Skin epidermis (tissue), 12 donors: Measurements from ENCODE around the gene AQP3.
A peak's percentile ranks its signal among the peaks of the same experiment; 100 is the strongest.
"Not testable (repeated sequence)": the region's sequence is repeated elsewhere in the genome, so short reads cannot be mapped to it uniquely, and the experiment has no call there.

Experiments
- H3K27ac ChIP-seq, 21 experiments: fragments of 200-600 bp; sonication (generic) in 11 of 21; one replicate each; pipeline ENCODE4 v1.5.0; 2020; ENCODE audit warnings: mild to moderate bottlenecking in 3 of 21, inconsistent platforms in 2 of 21, moderate library complexity in 2 of 21
- H3K4me3 ChIP-seq, 7 experiments: fragments of 200-600 bp; sonication (generic) in 2 of 7; one replicate each; pipeline ENCODE4 v1.5.0; 2020; ENCODE audit warnings: inconsistent platforms in 2 of 7, mild to moderate bottlenecking in 2 of 7, moderate library complexity in 1 of 7

The AQP3 gene

DNA sequence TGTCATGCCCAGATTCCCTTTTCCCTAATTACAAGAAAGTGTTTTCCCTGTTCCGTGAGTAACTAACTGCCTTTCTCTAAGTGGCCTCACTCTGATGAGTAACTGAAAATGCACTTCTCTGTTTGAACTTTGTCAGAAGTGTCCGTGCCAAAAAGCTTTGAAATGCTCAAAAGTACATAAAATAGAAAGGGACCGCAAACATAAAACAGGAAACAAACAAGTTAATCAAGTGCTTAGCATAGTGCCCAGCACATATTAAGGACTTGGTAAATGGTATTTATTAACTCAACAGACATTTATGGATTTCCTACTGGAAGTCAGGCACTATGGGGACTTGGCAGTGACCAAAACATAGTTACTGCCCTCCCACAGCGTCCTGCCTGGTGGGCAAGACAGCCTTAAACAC, 22.3 kb downstream of the AQP3 start:
- Histone ChIP-seq H3K4me3 (no peak overlapping the region), H3K27ac (no peak overlapping the region)

DNA sequence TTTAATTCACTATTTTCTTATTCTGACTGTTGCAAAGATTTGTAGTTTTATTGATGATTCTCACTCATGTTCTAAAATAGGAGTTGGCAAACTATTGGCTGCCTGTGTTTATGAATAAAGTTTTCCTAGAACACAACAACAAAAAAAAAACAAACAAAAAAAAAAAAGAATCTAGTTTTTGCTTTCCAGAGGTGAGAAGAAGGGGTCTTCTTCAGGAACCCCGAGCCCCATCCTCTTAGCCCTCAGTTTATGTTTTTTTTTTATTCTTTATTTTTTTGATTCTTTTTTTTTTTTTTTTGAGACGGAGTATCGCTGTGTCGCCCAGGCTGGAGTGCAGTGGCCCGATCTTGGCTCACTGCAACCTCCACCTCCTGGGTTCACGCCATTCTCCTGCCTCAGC, 22.9 kb downstream of the AQP3 start:
- H3K4me3 ChIP-seq, H3K27ac ChIP-seq: not testable (repeated sequence)

DNA sequence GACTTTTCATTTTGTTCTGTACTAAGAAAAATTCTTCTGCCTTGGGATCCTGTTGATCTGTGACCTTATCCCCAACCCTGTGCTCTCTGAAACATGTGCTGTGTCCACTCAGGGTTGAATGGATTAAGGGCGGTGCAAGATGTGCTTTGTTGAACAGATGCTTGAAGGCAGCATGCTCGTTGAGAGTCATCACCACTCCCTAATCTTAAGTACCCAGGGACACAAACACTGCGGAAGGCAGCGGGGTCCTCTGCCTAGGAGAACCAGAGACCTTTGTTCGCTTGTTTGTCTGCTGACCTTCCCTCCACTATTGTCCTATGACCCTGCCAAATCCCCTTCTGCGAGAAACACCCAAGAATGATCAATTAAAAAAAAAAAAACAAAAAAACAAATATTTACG, 23.4 kb downstream of the AQP3 start:
- not testable (repeated sequence) for H3K4me3 ChIP-seq, H3K27ac ChIP-seq

DNA sequence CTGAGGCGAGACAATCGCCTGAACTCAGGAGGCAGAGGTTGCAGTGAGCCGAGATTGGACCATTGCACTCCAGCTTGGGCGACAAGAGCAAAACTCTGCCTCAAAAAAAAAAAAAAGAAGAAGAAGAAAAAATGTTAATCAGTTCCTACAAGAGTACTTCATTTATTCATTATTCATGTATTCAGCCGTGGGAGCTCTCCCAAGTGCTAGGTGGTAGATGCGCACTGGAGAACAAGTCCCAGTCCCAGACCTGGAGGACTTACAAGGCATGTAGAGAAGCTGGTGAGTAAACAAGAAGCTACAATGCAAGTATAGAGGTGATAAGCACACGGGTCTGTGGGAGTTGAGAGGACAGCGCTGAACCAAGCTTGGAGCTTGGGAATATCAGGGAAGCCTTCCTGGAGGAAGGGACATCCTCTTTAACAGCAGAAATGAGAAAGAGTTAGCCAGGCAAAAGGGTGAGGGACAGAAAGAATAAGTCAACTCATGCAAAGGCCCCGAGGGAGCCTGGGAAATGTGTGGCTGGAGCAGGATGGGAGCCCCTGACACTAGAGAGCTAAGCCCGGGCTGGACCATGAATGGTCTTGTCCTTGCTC, 27.6 kb downstream of the AQP3 start:
- H3K27ac ChIP-seq, result peak overlapping the region in 13 of 21 experiments; percentile 25 to 71 (median 55)
- H3K4me3 ChIP-seq, result no peak overlapping the region

DNA sequence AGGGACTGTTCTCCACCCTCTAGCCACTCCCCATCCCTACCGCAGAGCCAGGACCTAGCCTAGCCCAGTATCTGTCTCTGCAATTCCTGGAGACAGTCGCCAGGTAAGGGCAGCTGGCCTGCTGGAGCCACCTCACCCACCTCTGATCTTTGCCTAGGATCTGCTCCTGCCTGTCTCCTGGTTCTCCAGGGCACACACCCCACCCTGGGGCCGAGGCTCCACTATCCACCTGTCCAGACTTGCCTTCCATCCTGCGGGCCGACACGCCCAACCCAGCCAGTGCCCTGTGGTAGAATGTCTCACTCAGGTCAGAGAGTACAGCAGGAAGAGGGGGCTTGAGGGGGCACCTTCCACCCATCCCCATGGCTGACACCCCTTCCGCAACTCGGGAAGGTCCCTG, 29.3 kb downstream of the AQP3 start:
- no peak overlapping the region for H3K4me3 ChIP-seq

DNA sequence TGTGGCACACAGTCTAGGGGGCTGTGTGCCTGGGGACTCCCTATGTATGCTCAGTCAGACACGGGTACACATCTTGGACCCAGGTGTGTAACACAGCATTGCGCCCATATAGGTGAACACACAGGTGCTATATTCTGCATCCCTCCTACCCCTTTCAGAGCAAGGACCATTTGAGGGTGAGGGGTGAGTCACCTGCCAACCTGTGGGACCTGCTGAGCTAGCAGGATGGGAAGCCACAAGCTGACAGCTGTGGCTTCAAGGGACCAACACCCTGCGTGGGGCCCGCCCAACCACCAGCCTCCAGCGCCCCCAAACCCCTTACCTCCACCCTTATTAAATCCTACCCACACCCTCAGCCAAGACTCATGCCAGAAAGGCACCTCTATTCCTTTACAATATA, 30.4 kb downstream of the AQP3 start:
- peak overlapping the region in 18 of 21 experiments; percentile 15 to 85 (median 76) for H3K27ac ChIP-seq

More for the DNA sequence above, 29.3 kb downstream of the AQP3 start:
- peak overlapping the region in 17 of 21 experiments; percentile 1 to 85 (median 77) for H3K27ac ChIP-seq

DNA sequence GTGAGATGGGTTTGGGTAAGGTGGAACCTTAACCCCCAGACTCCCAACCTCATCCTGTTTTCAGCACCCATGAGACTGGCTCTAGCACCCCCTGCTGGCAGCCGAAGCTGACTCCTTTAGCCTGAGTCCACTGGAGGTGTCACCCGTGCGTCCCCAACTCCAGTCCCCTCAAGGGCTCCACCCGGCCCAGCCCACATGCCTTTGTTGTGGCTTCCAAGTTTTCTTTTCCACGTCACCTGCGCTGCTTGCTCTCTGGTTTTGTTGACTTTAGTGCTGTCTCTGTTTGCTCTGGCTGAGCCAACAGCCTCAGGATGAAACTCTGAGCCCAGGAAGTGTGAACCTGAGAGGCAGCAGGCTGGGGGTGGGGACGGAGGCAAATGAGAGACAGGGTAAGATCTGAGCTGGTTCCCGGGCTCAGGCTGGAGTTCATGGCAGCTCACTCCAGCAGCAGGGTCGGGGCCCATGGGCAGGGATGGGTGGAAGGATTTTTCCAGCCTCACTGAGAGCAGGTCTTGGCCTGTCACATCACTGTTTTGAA, 31.8 kb downstream of the AQP3 start:
- H3K4me3 ChIP-seq, result no peak overlapping the region
- H3K27ac ChIP-seq, result peak overlapping the region; percentile 22 to 85 (median 76)

More for the DNA sequence above, 30.4 kb downstream of the AQP3 start:
- H3K4me3 ChIP-seq, result no peak overlapping the region

DNA sequence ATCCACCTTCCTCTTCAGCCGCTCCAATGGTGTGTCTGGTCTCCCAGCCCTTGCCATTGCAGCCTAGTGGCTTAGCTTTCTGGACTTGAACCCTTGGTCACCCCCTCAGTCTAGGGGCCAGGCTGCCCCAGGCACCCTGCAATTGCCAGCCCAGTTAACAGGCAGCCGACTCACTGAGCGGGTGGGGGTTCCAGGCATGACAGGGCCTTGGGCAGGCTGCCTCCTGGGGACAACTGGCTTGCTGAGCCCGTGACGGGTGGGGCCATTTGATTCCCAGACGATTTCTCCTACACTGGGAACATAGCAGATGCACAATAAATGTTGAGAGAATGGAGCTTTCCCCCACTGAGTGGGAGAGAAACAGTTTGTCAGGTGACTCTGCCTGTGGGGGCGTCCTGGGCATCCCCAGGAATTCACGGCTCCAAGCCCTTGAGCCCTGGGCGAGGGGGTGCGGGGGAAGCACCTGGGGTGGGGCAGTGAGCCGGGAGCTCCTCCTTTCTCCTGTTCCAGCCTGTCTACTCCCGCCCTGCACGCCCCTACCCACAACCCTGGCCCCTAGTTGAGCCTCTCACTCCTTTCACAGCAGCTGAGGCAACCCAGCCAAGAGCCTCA, 32.4 kb downstream of the AQP3 start:
- Histone ChIP-seq H3K27ac (peak overlapping the region in 20 of 21 experiments; percentile 9 to 85 (median 76)), H3K4me3 (no peak overlapping the region)

DNA sequence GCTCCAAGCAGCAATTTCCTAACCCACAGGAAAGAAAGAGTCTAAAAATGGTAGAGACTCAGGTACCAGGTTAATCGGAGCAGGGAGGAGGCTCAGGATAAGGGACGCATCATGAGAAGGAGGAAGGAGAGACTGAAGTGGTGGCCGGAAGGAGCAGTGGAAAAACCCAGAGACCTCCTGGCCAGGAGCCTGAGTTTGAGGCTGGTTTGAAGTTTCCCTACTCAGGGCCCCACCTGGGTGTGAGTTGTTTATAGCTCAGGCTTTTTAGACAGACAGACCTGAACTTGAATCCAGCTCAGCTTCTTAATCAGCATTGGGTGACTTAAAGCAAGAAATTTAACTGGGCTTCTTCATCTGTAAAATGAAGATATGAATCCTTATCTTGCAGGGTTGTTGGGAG, 33.1 kb downstream of the AQP3 start:
- Histone ChIP-seq H3K27ac (peak overlapping the region in 16 of 21 experiments; percentile 10 to 85 (median 76)), H3K4me3 (no peak overlapping the region)

DNA sequence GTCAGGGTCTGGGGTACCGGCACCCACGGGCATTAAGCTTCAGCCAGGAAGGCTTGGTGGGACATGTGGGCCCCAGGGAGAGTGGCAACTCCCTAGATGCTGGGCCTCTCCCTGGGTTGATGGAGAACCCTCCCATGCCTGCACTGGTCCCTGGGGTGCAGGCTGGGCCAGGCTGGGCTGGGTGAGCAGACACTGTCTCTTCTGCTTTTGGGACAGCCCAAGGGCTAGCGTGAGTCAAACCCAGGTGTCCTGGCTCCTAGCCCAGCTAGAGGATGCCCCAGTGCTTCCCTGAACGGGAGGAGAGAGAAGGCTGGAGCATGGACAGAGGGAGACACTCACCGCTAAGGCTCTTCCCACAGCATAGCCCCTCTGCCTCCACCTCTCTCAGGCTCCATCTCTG, 39.3 kb downstream of the AQP3 start:
- H3K27ac ChIP-seq, result peak overlapping the region in 3 of 21 experiments; percentile 44 to 57 (median 54)
- no peak overlapping the region for H3K4me3 ChIP-seq

DNA sequence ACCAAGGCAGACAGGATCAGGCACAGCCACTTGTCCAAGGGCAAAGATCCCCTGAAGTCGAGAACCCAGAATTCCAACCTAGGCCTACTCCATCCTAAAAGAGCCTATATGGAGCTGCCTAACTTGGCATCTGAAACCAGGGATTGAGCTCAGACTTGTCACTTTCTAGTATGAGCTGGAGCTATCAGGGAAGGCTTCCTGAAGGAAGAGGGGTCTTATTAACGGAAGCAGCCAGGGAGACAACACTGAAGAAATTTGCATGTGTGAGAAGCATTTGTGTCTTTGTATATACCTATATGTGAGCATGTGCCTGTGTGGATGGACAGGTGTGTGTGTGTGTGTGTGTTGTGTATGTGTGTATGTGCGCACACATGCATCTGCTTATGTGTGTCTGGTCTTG, 40.3 kb downstream of the AQP3 start:
- H3K4me3 ChIP-seq, result no peak overlapping the region
- peak overlapping the region in 2 of 21 experiments; percentile 44 to 57 for H3K27ac ChIP-seq

DNA sequence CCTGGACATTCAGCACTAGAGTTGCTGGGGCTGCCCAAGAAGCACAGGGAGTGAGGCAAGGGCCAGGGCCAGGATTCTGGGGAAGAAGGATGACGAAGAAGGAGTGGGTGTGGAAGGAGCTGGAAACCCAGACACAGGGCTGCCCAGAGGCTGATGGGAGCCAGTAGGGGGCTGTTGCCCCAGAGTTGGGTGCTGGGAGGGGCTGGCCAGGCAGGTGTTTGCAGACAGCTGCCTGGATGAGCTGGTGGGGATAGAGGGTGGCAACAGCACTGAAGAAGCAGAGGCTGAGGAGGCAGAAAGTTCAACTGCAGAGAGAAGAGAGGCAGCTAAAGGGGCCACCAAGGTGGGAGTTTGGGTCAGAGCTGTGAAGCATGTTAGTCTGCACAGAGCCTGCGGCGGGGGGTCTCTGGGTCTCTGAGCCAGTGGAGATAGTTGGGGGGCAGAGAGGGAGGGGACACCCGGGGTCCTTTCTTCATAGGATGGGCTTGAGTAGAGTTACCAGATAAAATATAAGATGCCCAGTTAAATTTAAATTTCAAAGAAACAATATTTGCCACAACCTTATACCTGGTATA, 42.5 kb downstream of the AQP3 start:
- no peak overlapping the region for H3K4me3 ChIP-seq
- peak overlapping the region in 1 of 21 experiments; percentile 59 for H3K27ac ChIP-seq

DNA sequence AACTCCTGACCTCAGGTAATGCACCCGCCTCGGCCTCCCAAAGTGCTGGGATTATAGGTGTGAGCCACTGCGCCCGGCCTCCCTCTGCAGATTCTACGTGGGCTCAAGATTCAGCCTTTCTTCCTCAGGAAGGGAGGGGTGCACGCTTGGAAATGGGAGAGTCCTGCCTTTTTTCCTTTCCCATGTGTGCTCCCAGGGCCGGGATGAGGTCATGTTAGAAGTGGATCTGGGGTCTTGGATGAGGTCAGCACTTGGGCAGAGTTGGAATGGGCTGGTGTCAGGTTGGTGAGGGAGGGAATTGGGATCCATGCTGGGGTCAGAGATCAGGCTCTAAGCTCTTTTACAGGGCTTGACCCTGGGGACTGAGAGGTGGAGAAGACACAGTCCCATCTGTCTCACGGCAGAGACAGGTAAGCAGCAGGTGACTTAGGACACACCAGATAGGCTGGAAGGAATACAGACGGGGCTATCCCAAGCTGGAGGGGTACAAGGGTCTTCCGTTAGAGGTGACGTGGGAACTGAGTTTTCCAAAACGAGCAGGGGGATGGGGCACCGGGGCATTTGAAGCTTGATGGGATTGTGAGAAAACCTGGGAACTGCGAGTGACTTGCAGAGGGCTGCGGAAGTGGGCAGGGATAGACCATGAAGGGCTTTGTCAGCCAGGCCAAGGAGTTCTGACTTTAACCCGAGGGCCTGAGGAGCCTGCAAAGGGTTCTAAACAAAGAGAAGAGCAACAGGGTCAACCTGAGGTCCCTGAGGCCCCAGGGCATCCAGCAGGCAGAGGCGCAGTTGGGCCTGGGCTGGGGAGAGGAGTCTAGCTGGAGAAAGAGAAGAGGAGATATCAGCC, 43.2 kb downstream of the AQP3 start:
- Histone ChIP-seq H3K4me3 (no peak overlapping the region), H3K27ac (peak overlapping the region in 1 of 21 experiments; percentile 59)

DNA sequence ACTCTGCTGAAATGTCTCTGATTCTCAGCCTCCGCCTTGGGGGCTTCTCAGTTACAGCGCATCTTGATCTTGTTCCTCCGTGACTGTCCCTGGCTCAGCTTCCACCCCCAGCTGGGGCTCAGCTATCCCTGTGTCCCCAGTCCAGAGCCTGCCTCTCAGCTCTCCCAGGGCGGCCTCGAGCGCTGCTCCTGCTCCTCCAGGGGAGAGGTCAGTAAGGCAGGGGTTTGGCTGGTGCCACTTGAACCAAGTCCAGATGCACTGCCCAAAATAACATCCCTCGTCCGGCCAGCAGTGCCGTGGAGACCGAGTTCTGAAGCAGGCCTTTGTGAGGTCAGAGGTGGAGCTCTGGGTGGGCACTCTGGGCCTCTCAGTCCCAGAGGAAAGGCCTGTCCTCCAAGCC, 45.0 kb downstream of the AQP3 start, which contains the start of gene AQP7:
Gene AQP7 (minus strand): TSS at position 198 of the 400 bp plus-strand sequence. CDS start 1,306 bp downstream, outside the sequence.
- peak within 1 kb of the TSS in 1 of 21 experiments; percentile 30 for H3K27ac ChIP-seq
- H3K4me3 ChIP-seq, result not testable (repeated sequence)

DNA sequence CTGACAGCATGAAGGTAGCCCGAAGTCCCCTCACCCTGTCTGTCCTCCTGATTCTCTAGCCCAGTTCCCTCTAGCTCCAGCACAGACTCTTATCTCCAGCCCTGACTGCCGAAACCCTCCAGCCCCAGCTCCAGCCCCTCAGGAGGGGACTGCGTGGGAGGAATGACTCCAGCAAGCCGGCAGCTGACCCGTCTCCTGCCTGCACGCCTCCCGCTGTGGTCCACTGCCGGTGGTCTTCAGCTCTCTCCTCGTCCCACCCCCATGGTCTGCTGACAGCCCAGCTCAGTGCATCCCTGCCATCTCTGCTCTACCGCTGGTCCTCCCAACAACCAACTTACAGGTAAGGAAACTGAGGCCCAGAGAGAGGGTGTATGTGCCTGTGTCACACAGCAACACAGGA, 45.6 kb downstream of the AQP3 start:
- H3K27ac ChIP-seq, H3K4me3 ChIP-seq: not testable (repeated sequence)

DNA sequence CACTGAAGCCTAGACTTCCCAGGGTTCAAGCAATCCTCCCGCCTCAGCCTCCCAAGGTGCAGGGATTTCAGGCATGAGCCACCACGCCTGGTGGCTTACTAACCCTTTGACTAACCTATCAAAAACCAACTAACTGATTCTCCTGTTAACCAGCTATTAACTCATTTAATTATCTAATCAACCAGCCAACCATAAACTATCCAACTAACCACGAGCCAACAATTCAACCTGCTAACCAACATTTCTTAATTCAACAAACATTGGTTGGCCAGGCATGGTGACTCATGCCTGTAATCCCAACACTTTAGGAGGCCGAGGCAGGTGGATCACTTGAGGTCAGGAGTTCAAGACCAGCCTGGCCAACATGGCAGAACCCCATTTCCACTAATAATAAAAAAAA, 48.3 kb downstream of the AQP3 start:
- not testable (repeated sequence) for H3K4me3 ChIP-seq, H3K27ac ChIP-seq

DNA sequence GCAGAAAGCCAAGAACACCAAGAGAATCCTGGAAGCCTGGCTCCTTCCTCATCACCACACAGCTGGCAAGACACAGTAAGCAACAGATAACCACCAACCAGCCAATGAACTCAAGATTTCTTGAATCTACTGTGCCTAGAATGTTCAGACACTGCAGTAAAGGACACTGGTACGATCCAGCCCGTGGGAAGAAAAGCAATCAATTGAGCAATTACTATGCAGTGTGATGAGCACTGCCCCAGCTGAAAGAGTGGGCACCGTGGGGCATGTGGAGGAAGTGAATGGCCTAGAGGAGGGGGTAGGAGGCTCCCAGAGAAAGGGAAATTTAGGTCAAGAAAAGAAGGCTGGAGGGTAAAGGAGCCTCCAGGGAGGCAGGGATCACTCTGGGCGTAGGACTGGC, 49.6 kb downstream of the AQP3 start:
- H3K27ac ChIP-seq, H3K4me3 ChIP-seq: not testable (repeated sequence)

DNA sequence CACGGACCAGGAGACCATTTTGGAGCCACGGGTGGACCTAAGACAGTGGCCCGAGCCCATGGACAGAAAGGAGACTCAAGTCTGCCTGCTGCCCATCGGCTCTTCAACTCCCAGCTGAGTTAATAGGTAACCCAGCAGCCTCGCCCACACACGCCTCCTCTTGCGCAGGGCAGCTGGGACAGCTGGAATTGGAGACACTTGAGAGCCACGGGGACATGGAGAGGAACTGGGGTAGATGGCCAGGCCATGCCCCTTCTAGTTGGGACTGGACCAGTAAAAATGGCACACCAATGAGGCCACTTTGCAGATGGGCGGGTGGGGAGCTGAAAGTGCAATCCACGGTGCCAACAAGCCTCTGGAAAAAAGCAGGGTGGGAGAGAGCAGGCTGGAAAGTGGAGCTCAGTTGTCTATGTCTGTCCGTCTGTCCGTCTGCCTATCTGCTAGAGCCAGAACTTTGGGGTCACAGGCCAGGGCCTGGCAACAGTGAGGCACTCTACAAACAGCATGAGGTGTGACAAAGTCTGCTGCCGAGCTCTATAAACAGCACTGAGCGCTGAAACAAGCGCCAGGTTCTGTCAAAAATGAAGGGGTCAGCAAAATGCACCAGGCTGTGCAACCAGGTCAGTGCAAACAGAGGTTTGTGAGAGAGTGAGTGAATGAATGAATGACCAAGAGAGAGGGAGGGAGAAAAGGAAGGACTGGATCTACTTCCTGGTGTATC, 52.1 kb downstream of the AQP3 start:
- H3K27ac ChIP-seq, H3K4me3 ChIP-seq: not testable (repeated sequence)

DNA sequence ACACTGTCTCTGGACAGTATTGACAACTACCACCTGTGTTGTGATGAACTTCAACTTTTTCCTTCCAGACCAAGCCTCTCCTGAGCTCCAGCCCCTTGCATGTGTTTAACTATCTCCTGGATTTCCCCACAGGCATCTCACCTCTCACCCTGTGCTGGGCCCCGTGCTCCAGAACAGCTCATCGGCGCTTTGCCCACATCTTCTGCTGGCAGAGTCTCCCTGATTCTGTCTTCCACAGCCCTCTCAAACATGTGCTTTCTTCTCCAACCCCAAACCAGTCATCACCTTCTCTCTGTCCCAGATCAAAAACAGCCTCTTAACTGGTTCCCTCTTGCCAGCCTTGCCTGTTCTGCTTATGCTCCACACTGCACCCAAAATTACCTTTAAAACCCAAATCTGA, 53.4 kb downstream of the AQP3 start:
- not testable (repeated sequence) for H3K27ac ChIP-seq, H3K4me3 ChIP-seq
